ENCODE results near the gene AMIGO3. TPM values are rescaled to one million over a fixed set of nuclear protein-coding genes. Genes with fewer than 3 reads are reported as not detected.

Gene AMIGO3
- total RNA-seq, 1 donor from 2014 or later, result not detected

- no peak for TF ChIP-seq EZH2phosphoT487 (IDR thresholded peaks at IDR 0.05)
- no peak for TF ChIP-seq CTCF (IDR thresholded peaks at IDR 0.05)
- no peak for TF ChIP-seq EZH2 (IDR thresholded peaks at IDR 0.05)
- H2AFZ ChIP-seq (replicated peaks), result no peak overlapping the region
- H3K27ac Mint-ChIP-seq, result peak overlapping the region; percentile 26
Observed at GRCh38 chr3:49707113-49707480, 12.4 kb downstream of the AMIGO3 start.

GRCh38 chr3:49706456-49707112 is 12.9 kb downstream of the AMIGO3 start:
- no peaks in the 10 kb centered on the region for H3K36me3 ChIP-seq
- H3K27ac Mint-ChIP-seq, result no peak overlapping the region

More at GRCh38 chr3:49707113-49707480, 12.4 kb downstream of the AMIGO3 start:
- H3K4me3 ChIP-seq, result no peak overlapping the region
- H3K36me3 ChIP-seq, result no peaks in the 10 kb centered on the region
- H4K20me1 ChIP-seq (ENCODE audit: low read depth), result no peaks in the 10 kb centered on the region
- no peak overlapping the region for H3K9ac ChIP-seq
- peaks cover 2% of the 10 kb centered on the region for H3K36me3 Mint-ChIP-seq
- no peaks in the 10 kb centered on the region for H3K4me1 Mint-ChIP-seq
- no peaks in the 10 kb centered on the region for H3K27me3 ChIP-seq
- H3K4me2 ChIP-seq, result no peak overlapping the region
- no peaks in the 10 kb centered on the region for H3K27me3 Mint-ChIP-seq (ENCODE audit: insufficient read depth, low read depth)
- no peak overlapping the region for H3K27ac ChIP-seq
- H3K79me2 ChIP-seq (ENCODE audit: low read depth), result no peaks in the 10 kb centered on the region
- no peaks in the 10 kb centered on the region for H3K9me3 Mint-ChIP-seq
- H3K9me3 ChIP-seq (ENCODE audit: low read depth), result no peaks in the 10 kb centered on the region
- no peak for DNase-seq (ENCODE audit: low spot score)
- no peaks in the 10 kb centered on the region for H3F3A ChIP-seq (ENCODE audit: low read depth)
- no peaks in the 10 kb centered on the region for H3K4me1 ChIP-seq
- H3K4me3 Mint-ChIP-seq, result no peak overlapping the region

GRCh38 chr3:49705390-49705960 is 14.0 kb downstream of the AMIGO3 start:
- Mint-ChIP-seq H3K4me1 (no peaks in the 10 kb centered on the region), H3K27ac (no peak overlapping the region), H3K27me3 (ENCODE audit: insufficient read depth, low read depth) (peaks cover 2% of the 10 kb centered on the region), H3K9me3 (no peaks in the 10 kb centered on the region), H3K4me3 (no peak overlapping the region), H3K36me3 (peaks cover 2% of the 10 kb centered on the region)
- no peak overlapping the region for H2AFZ ChIP-seq (replicated peaks)
- H3K9ac ChIP-seq, result no peak overlapping the region
- H3K27ac ChIP-seq, result no peak overlapping the region
- H4K20me1 ChIP-seq (ENCODE audit: low read depth), result no peaks in the 10 kb centered on the region
- H3K4me3 ChIP-seq, result no peak overlapping the region
- no peaks in the 10 kb centered on the region for H3K79me2 ChIP-seq (ENCODE audit: low read depth)
- H3K36me3 ChIP-seq, result no peaks in the 10 kb centered on the region
- H3K27me3 ChIP-seq, result no peaks in the 10 kb centered on the region
- H3K4me2 ChIP-seq, result no peak overlapping the region
- DNase-seq (ENCODE audit: low spot score), result no peak
- H3K9me3 ChIP-seq (ENCODE audit: low read depth), result no peaks in the 10 kb centered on the region
- no peak for TF ChIP-seq EZH2phosphoT487 (IDR thresholded peaks at IDR 0.05)
- TF ChIP-seq EZH2 (IDR thresholded peaks at IDR 0.05), result no peak
- TF ChIP-seq CTCF (IDR thresholded peaks at IDR 0.05), result no peak
- H3K4me1 ChIP-seq, result no peaks in the 10 kb centered on the region
- H3F3A ChIP-seq (ENCODE audit: low read depth), result no peaks in the 10 kb centered on the region

More at GRCh38 chr3:49706456-49707112, 12.9 kb downstream of the AMIGO3 start:
- Mint-ChIP-seq H3K4me3 (no peak overlapping the region), H3K4me1 (no peaks in the 10 kb centered on the region), H3K36me3 (peaks cover 2% of the 10 kb centered on the region), H3K27me3 (ENCODE audit: insufficient read depth, low read depth) (no peaks in the 10 kb centered on the region), H3K9me3 (no peaks in the 10 kb centered on the region)
- no peak overlapping the region for H3K9ac ChIP-seq
- H4K20me1 ChIP-seq (ENCODE audit: low read depth), result no peaks in the 10 kb centered on the region
- no peaks in the 10 kb centered on the region for H3F3A ChIP-seq (ENCODE audit: low read depth)
- no peak overlapping the region for H3K4me3 ChIP-seq
- H3K27me3 ChIP-seq, result no peaks in the 10 kb centered on the region
- H3K9me3 ChIP-seq (ENCODE audit: low read depth), result no peaks in the 10 kb centered on the region
- no peak overlapping the region for H2AFZ ChIP-seq (replicated peaks)
- no peaks in the 10 kb centered on the region for H3K79me2 ChIP-seq (ENCODE audit: low read depth)
- H3K4me2 ChIP-seq, result no peak overlapping the region
- TF ChIP-seq EZH2 (IDR thresholded peaks at IDR 0.05) (no peak), EZH2phosphoT487 (IDR thresholded peaks at IDR 0.05) (no peak), CTCF (IDR thresholded peaks at IDR 0.05) (no peak)
- H3K4me1 ChIP-seq, result no peaks in the 10 kb centered on the region
- no peak overlapping the region for H3K27ac ChIP-seq
- no peak for DNase-seq (ENCODE audit: low spot score)

All from neural progenitor cell (in vitro differentiated cells).